ENCODE results near the gene MACROD2. TPM values are rescaled to one million over a fixed set of nuclear protein-coding genes. Genes with fewer than 3 reads are reported as not detected.

Gene MACROD2
- polyA plus RNA-seq, 1 experiment: 0.47 TPM

DNA sequence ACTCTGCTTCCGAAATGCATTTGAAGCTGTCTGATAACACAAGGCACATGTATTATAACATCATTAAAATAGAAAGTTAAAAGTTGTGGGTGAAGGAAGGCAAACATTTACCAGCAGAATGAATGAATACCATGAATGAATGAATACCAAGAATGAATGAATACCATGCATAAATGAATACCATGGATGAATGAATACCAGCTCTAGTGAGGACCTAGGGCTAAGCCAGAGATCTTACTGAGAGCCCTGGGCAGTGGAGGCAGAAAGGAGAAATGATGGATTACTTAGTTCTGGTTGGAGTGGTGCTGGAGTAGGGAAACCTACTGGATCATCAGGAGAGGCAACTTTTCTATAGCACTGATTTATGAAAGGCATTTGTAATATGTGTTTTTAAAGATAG lies 1579.9 kb downstream of the MACROD2 start:
- DNase-seq (ENCODE audit: low read depth): no peak
- POLR2A ChIA-PET: no interaction called here
- CTCF ChIA-PET: interaction anchor here (0.9 kb wide), 1 partner anchor 37 kb away, joined by 4 read pairs; no protein-coding TSS in a partner anchor
- Histone ChIP-seq H3K27me3 (ENCODE audit: control insufficient read depth, insufficient read depth, low read length) (no peaks in the 10 kb centered on the region), H3K36me3 (ENCODE audit: control insufficient read depth, insufficient read depth, low read length) (no peaks in the 10 kb centered on the region), H3K4me3 (ENCODE audit: low read depth, low read length) (no peak overlapping the region)
- TF ChIP-seq, protein P1, sequence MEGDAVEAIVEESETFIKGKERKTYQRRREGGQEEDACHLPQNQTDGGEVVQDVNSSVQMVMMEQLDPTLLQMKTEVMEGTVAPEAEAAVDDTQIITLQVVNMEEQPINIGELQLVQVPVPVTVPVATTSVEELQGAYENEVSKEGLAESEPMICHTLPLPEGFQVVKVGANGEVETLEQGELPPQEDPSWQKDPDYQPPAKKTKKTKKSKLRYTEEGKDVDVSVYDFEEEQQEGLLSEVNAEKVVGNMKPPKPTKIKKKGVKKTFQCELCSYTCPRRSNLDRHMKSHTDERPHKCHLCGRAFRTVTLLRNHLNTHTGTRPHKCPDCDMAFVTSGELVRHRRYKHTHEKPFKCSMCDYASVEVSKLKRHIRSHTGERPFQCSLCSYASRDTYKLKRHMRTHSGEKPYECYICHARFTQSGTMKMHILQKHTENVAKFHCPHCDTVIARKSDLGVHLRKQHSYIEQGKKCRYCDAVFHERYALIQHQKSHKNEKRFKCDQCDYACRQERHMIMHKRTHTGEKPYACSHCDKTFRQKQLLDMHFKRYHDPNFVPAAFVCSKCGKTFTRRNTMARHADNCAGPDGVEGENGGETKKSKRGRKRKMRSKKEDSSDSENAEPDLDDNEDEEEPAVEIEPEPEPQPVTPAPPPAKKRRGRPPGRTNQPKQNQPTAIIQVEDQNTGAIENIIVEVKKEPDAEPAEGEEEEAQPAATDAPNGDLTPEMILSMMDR (IDR thresholded peaks at IDR 0.05; ENCODE audit: insufficient read depth, low read depth, low read length): no peak

DNA sequence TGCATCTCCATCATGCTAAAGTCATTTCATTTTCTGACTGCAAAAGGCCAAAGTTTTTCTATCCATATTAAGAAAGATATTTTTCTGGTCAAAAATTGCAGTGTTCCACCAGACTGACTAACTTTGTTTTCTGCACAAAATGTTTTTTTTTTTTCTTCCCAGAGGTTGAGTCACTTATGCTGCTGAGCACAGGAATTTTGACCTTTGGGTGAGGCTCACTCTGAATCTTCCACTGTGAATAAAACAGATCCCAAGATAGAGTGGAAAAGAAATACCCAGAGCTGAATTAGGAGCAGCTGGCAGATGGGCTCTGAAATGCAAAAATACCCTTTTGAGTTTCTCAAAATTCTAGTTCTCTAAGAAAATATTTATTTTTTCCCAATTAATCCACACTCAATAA lies 1581.1 kb downstream of the MACROD2 start:
- no peak overlapping the region for H3K4me3 ChIP-seq (ENCODE audit: low read depth, low read length)
- TF ChIP-seq, protein P1 (IDR thresholded peaks at IDR 0.05; ENCODE audit: insufficient read depth, low read depth, low read length): no peak
- DNase-seq (ENCODE audit: low read depth): no peak
- ChIA-PET CTCF (no interaction called here), POLR2A (no interaction called here)
- H3K27me3 ChIP-seq (ENCODE audit: control insufficient read depth, insufficient read depth, low read length): no peaks in the 10 kb centered on the region
- no peaks in the 10 kb centered on the region for H3K36me3 ChIP-seq (ENCODE audit: control insufficient read depth, insufficient read depth, low read length)

DNA sequence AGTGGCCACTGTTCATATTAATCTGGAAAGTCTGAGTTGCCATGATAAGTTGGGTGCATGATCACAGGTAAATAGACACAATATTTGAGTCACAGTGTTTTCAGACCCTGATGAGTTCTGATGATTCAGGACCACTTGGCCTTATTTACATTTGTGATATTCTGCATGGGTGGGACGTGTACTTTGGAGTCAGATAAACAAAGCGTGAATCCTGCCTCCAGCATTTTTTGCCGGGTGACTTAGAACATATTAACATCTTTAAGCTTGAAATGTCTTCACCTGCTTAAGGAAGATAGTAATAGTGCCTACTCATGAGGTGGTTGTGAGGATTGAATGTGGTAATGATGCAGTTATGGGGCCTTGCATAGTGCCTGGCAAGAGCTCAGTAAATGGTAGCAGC lies 1582.8 kb downstream of the MACROD2 start:
- Histone ChIP-seq H3K36me3 (ENCODE audit: control insufficient read depth, insufficient read depth, low read length) (no peaks in the 10 kb centered on the region), H3K27me3 (ENCODE audit: control insufficient read depth, insufficient read depth, low read length) (no peaks in the 10 kb centered on the region), H3K4me3 (ENCODE audit: low read depth, low read length) (no peak overlapping the region)
- ChIA-PET POLR2A (no interaction called here), CTCF (no interaction called here)
- no peak for DNase-seq (ENCODE audit: low read depth)
- TF ChIP-seq, protein P1 (IDR thresholded peaks at IDR 0.05; ENCODE audit: insufficient read depth, low read depth, low read length): no peak

DNA sequence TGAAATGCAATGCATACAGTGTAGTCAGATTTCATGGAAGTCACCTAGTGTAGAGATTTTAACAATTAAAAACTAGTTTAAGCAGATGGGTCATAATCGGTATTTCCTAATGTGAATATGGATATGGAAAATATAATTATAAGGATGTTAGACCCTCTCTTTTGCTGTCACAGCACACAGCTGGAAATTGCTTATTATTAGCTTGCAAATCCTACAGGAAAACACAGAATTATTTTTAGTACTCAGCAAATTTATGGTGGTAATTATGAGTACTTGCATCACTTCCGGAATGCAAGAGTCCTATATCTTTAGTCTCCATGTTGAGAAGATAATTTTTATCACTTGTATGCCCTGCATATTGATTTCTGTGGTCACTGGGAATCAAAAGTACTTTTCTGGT lies 1584.4 kb downstream of the MACROD2 start:
- TF ChIP-seq, protein P1 (IDR thresholded peaks at IDR 0.05; ENCODE audit: insufficient read depth, low read depth, low read length): no peak
- no peak for DNase-seq (ENCODE audit: low read depth)
- CTCF ChIA-PET: no interaction called here
- Histone ChIP-seq H3K27me3 (ENCODE audit: control insufficient read depth, insufficient read depth, low read length) (no peaks in the 10 kb centered on the region), H3K36me3 (ENCODE audit: control insufficient read depth, insufficient read depth, low read length) (no peaks in the 10 kb centered on the region), H3K4me3 (ENCODE audit: low read depth, low read length) (no peak overlapping the region)
- POLR2A ChIA-PET: no interaction called here

DNA sequence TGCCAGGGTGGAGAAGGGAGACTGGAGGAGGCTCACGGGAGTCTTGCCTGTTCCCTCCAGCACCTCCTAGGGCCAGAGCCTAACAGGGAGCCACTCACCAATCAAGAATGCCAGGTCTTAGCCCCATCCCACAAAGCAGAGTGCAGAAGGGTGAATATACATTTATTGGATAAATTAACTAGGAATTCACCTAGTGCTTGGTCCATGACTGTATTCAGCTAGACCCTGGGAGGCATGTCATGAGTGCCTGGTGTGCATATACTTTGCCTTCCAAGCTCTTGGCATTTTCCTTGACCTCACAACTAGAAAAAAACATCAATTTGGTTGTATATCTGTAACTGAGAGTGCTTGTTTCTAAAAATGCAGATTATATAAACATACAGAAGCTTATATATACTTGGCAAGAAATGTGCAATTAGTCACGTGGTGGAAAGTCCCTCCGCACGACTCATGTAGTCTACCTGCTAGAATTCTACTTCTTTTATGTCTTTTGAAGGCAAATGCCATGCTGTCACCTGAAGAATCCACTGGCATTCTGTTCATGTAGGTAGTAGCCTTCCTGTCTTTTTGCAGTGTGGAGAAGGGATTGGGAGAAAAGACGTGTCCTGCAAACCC lies 1586.9 kb downstream of the MACROD2 start:
- DNase-seq (ENCODE audit: low read depth): no peak
- POLR2A ChIA-PET: no interaction called here
- no peaks in the 10 kb centered on the region for H3K36me3 ChIP-seq (ENCODE audit: control insufficient read depth, insufficient read depth, low read length)
- TF ChIP-seq, protein P1 (IDR thresholded peaks at IDR 0.05; ENCODE audit: insufficient read depth, low read depth, low read length): no peak
- no peak overlapping the region for H3K4me3 ChIP-seq (ENCODE audit: low read depth, low read length)
- no peaks in the 10 kb centered on the region for H3K27me3 ChIP-seq (ENCODE audit: control insufficient read depth, insufficient read depth, low read length)
- CTCF ChIA-PET: no interaction called here

Measured in BJ (cell line).